SK-N-MC (cell line): ENCODE data around the gene RND3.

Source experiments
- DNase-seq: peaks from one replicate; pipeline ENCODE4 v3.0.0-alpha.2; 2011; ENCODE audit warnings: low read depth, low spot score
- H3K27ac ChIP-seq: fragments of 200-600 bp; sonication (generic); 2 replicates; pipeline ENCODE4 v1.5.1; 2016; ENCODE audit warnings: mixed run types
- H3K36me3 ChIP-seq: fragments of 200-600 bp; sonication (generic); 2 replicates; pipeline ENCODE4 v1.6.1; 2017; ENCODE audit warnings: antibody characterized with exemption, low read length, mixed read lengths; ENCODE audit not compliant: insufficient read depth
- H3K4me3 ChIP-seq: fragments of 200-600 bp; sonication (generic); 2 replicates; pipeline ENCODE4 v1.5.1; 2016
- H3K9ac ChIP-seq: fragments of 200-600 bp; sonication (generic); 2 replicates; pipeline ENCODE4 v1.8.0; 2017; ENCODE audit warnings: mixed run types, mixed read lengths; ENCODE audit not compliant: insufficient read length
- H3K9me3 ChIP-seq: fragments of 200-600 bp; sonication (generic); 2 replicates; pipeline ENCODE4 v1.6.1; 2017; ENCODE audit warnings: low read depth, mild to moderate bottlenecking, antibody characterized with exemption, low read length, moderate library complexity, mixed read lengths
- EZH2 ChIP-seq: fragments of 200-600 bp; sonication (generic); IDR thresholded peaks from one replicate; pipeline ENCODE4 v1.6.1; 2017; ENCODE audit warnings: antibody characterized with exemption
- FOXP2 ChIP-seq: optimal IDR thresholded peaks from 2 replicates; pipeline ENCODE3; 2011; ENCODE audit warnings: mild to moderate bottlenecking, moderate library complexity; ENCODE audit not compliant: insufficient read depth; ENCODE audit errors: extremely low read length, control extremely low read depth
- POLR2AphosphoS5 ChIP-seq: IDR thresholded peaks from 2 replicates; pipeline ENCODE4 v1.6.1; 2012; ENCODE audit warnings: mild to moderate bottlenecking, low read depth, low read length, borderline replicate concordance

The RND3 gene

GRCh38 chr2:150526006-150526405, 38.5 kb upstream of the RND3 start:
- no peak for TF ChIP-seq POLR2AphosphoS5
- TF ChIP-seq FOXP2: no peak
- TF ChIP-seq EZH2: no peak
- Histone ChIP-seq H3K27ac (no peak overlapping the region), H3K36me3 (no peaks in the 10 kb centered on the region), H3K9ac (no peak overlapping the region), H3K4me3 (no peak overlapping the region), H3K9me3 (no peaks in the 10 kb centered on the region)
- no peak for DNase-seq

DNA sequence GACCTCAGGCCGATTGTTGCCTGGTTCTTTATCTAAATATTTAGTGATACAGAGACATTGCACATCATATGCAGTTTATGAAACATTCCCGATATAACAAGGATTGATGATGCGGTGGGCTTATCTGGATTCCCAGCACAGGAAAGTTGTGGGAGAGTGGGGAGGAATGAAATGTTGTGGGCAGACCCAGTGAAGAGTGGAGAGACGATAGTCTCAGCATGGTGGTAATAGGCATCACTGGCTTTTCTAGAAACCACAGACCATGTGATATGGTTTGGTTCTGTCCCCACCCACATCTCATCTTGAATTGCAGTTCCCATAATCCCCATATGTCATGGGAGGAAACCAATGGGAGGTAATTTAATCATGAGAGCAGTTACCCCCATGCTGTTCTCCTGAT, 34.8 kb upstream of the RND3 start:
- no peak overlapping the region for H3K9ac ChIP-seq
- DNase-seq: no peak
- TF ChIP-seq EZH2: no peak
- no peak for TF ChIP-seq POLR2AphosphoS5
- no peak for TF ChIP-seq FOXP2
- no peaks in the 10 kb centered on the region for H3K9me3 ChIP-seq
- H3K27ac ChIP-seq: no peak overlapping the region
- no peak overlapping the region for H3K4me3 ChIP-seq
- no peaks in the 10 kb centered on the region for H3K36me3 ChIP-seq

- Histone ChIP-seq H3K27ac (no peak overlapping the region), H3K4me3 (no peak overlapping the region), H3K9me3 (no peaks in the 10 kb centered on the region), H3K36me3 (no peaks in the 10 kb centered on the region), H3K9ac (no peak overlapping the region)
- DNase-seq: no peak
- TF ChIP-seq FOXP2 (no peak), POLR2AphosphoS5 (no peak), EZH2 (no peak)
These were observed 33.6 kb upstream of the RND3 start for GRCh38 chr2:150520887-150521664.

- DNase-seq: no peak
- Histone ChIP-seq H3K4me3 (no peak overlapping the region), H3K9me3 (no peaks in the 10 kb centered on the region), H3K36me3 (no peaks in the 10 kb centered on the region), H3K9ac (no peak overlapping the region), H3K27ac (no peak overlapping the region)
- TF ChIP-seq EZH2: no peak
- no peak for TF ChIP-seq FOXP2
- no peak for TF ChIP-seq POLR2AphosphoS5
These were observed 32.6 kb upstream of the RND3 start for GRCh38 chr2:150520033-150520432.

- no peak for DNase-seq
- Histone ChIP-seq H3K36me3 (no peaks in the 10 kb centered on the region), H3K9me3 (no peaks in the 10 kb centered on the region), H3K9ac (no peak overlapping the region), H3K27ac (no peak overlapping the region), H3K4me3 (no peak overlapping the region)
- no peak for TF ChIP-seq POLR2AphosphoS5
- TF ChIP-seq FOXP2: no peak
- TF ChIP-seq EZH2: no peak
These were observed 30.6 kb upstream of the RND3 start for GRCh38 chr2:150517951-150518680.

DNA sequence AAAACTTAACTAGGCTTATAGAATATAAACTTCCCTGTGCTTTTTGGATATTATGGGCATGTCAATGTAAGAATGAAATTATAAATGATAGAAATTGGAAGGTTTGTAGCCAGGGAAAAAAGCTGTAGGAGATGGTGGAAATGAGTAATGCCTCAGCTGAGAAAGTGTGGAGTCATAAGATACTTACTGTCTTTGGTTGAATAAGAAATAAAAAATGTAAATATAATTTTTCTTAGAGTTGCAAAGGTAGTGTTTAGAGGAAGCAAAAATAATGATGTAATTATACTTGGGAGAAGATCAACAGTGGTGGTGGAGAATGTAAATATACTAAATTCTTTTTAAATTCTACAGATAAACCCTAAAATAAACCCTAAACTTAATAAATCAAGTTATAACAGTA, 26.2 kb upstream of the RND3 start:
- no peak for TF ChIP-seq FOXP2
- no peak for TF ChIP-seq EZH2
- TF ChIP-seq POLR2AphosphoS5: no peak
- no peak overlapping the region for H3K27ac ChIP-seq
- H3K4me3 ChIP-seq: no peak overlapping the region
- no peak overlapping the region for H3K9ac ChIP-seq
- no peak for DNase-seq
- no peaks in the 10 kb centered on the region for H3K36me3 ChIP-seq
- H3K9me3 ChIP-seq: no peaks in the 10 kb centered on the region

- no peak for TF ChIP-seq POLR2AphosphoS5
- TF ChIP-seq EZH2: no peak
- TF ChIP-seq FOXP2: no peak
- no peak overlapping the region for H3K4me3 ChIP-seq
- H3K9me3 ChIP-seq: no peaks in the 10 kb centered on the region
- no peak overlapping the region for H3K9ac ChIP-seq
- H3K27ac ChIP-seq: no peak overlapping the region
- DNase-seq: no peak
- no peaks in the 10 kb centered on the region for H3K36me3 ChIP-seq
These were observed 21.1 kb upstream of the RND3 start for GRCh38 chr2:150508497-150509137.

- Histone ChIP-seq H3K9ac (no peak overlapping the region), H3K36me3 (no peaks in the 10 kb centered on the region), H3K9me3 (no peaks in the 10 kb centered on the region), H3K27ac (no peak overlapping the region), H3K4me3 (no peak overlapping the region)
- TF ChIP-seq POLR2AphosphoS5 (no peak), FOXP2 (no peak), EZH2 (no peak)
- no peak for DNase-seq
These were observed 19.6 kb upstream of the RND3 start for GRCh38 chr2:150507071-150507470.
